MM.1S (cell line): ENCODE data around the gene DENND2A.

ENCODE experiments used
- DNase-seq: peaks from one replicate; pipeline ENCODE4 v3.0.0-alpha.2; 2015
- H2AFZ ChIP-seq: fragments of 300-600 bp; sonication (generic); 2 replicates; pipeline ENCODE4 v1.6.0; 2016; ENCODE audit warnings: antibody characterized with exemption, low read length
- H3F3A ChIP-seq: fragments of 300-600 bp; sonication (generic); 2 replicates; pipeline ENCODE4 v1.6.1; 2016; ENCODE audit warnings: mild to moderate bottlenecking, antibody characterized with exemption, low read length, moderate library complexity, mixed read lengths; ENCODE audit not compliant: insufficient read depth
- H3K27ac ChIP-seq: fragments of 300-600 bp; sonication (generic); 2 replicates; pipeline ENCODE4 v1.5.1; 2016; ENCODE audit warnings: mild to moderate bottlenecking, low read length
- H3K27me3 ChIP-seq: fragments of 300-600 bp; sonication (generic); replicated peaks from 2 replicates; pipeline ENCODE4 v1.6.0; 2016; ENCODE audit warnings: low read length; ENCODE audit not compliant: insufficient read depth
- H3K36me3 ChIP-seq: fragments of 300-600 bp; sonication (generic); replicated peaks from 2 replicates; pipeline ENCODE4 v1.6.1; 2016; ENCODE audit warnings: mild to moderate bottlenecking, low read length, mixed read lengths; ENCODE audit not compliant: insufficient read depth
- H3K4me1 ChIP-seq: fragments of 300-600 bp; sonication (generic); 2 replicates; pipeline ENCODE4 v1.6.1; 2016; ENCODE audit warnings: low read length, mixed read lengths
- H3K4me2 ChIP-seq: fragments of 300-600 bp; sonication (generic); 2 replicates; pipeline ENCODE4 v1.6.0; 2016; ENCODE audit warnings: low read depth, low read length
- H3K4me3 ChIP-seq: fragments of 300-600 bp; sonication (generic); 2 replicates; pipeline ENCODE4 v1.5.1; 2016; ENCODE audit warnings: low read length, mixed read lengths
- H3K79me2 ChIP-seq: fragments of 300-600 bp; sonication (generic); 2 replicates; pipeline ENCODE4 v1.6.1; 2016; ENCODE audit warnings: mixed run types, low read length, mixed read lengths
- H3K9ac ChIP-seq: fragments of 300-600 bp; sonication (generic); 2 replicates; pipeline ENCODE4 v1.6.1; 2016; ENCODE audit warnings: low read length, mixed read lengths
- H3K9me2 ChIP-seq: fragments of 300-600 bp; sonication (generic); replicated peaks from 2 replicates; pipeline ENCODE4 v1.6.1; 2016; ENCODE audit warnings: mild to moderate bottlenecking, low read length, mixed read lengths; ENCODE audit not compliant: insufficient read depth
- H3K9me3 ChIP-seq: fragments of 300-600 bp; sonication (generic); replicated peaks from 2 replicates; pipeline ENCODE4 v1.6.1; 2016; ENCODE audit warnings: mild to moderate bottlenecking, low read length, mixed read lengths; ENCODE audit not compliant: insufficient read depth
- H4K20me1 ChIP-seq: fragments of 300-600 bp; sonication (generic); 2 replicates; pipeline ENCODE4 v1.6.1; 2016; ENCODE audit warnings: mild to moderate bottlenecking, low read length, moderate library complexity, mixed read lengths; ENCODE audit not compliant: insufficient read depth
- EZH2 ChIP-seq: fragments of 300-600 bp; sonication (generic); optimal IDR thresholded peaks from 2 replicates; pipeline ENCODE3; 2017; ENCODE audit warnings: low read depth, mild to moderate bottlenecking, antibody characterized with exemption, low read length, mixed read lengths
- EZH2phosphoT487 ChIP-seq: fragments of 300-600 bp; sonication (generic); IDR thresholded peaks from 2 replicates; pipeline ENCODE4 v1.6.1; 2018; ENCODE audit warnings: antibody characterized with exemption, low read length
- TF ChIP-seq, protein P1 (sequence below): fragments of 300-600 bp; sonication (generic); IDR thresholded peaks from 2 replicates; pipeline ENCODE4 v1.5.1; 2016; ENCODE audit warnings: antibody characterized with exemption, low read length, mixed read lengths

Gene DENND2A

DNA sequence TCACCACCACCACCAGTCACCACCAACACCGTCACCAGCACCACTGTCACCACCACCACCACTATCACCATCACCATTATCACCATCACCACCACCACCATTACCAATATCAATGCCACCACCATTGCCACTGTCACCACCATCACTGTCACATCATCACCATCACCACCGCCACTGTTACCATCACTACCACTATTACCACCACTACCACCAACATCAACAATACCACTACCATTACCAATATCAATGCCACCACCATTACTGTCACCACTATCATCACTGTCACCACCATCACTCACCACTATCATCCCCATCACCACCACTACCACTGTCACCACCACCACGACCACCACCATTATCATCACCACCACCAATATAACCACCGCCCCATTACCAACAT is 14.0 kb upstream of the DENND2A start:
- H3K79me2 ChIP-seq, result no peaks in the 10 kb centered on the region
- no peaks in the 10 kb centered on the region for H3K27me3 ChIP-seq
- no peak overlapping the region for H3K9ac ChIP-seq
- H2AFZ ChIP-seq, result no peak overlapping the region
- no peaks in the 10 kb centered on the region for H3K9me3 ChIP-seq
- H3K36me3 ChIP-seq, result no peaks in the 10 kb centered on the region
- no peak overlapping the region for H3K4me3 ChIP-seq
- no peaks in the 10 kb centered on the region for H3K4me1 ChIP-seq
- no peak overlapping the region for H3K27ac ChIP-seq
- no peaks in the 10 kb centered on the region for H4K20me1 ChIP-seq
- H3K4me2 ChIP-seq, result no peak overlapping the region
- H3K9me2 ChIP-seq, result no peaks in the 10 kb centered on the region
- no peaks in the 10 kb centered on the region for H3F3A ChIP-seq
- no peak for DNase-seq
- TF ChIP-seq, protein P1, sequence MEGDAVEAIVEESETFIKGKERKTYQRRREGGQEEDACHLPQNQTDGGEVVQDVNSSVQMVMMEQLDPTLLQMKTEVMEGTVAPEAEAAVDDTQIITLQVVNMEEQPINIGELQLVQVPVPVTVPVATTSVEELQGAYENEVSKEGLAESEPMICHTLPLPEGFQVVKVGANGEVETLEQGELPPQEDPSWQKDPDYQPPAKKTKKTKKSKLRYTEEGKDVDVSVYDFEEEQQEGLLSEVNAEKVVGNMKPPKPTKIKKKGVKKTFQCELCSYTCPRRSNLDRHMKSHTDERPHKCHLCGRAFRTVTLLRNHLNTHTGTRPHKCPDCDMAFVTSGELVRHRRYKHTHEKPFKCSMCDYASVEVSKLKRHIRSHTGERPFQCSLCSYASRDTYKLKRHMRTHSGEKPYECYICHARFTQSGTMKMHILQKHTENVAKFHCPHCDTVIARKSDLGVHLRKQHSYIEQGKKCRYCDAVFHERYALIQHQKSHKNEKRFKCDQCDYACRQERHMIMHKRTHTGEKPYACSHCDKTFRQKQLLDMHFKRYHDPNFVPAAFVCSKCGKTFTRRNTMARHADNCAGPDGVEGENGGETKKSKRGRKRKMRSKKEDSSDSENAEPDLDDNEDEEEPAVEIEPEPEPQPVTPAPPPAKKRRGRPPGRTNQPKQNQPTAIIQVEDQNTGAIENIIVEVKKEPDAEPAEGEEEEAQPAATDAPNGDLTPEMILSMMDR, result no peak
- no peak for TF ChIP-seq EZH2
- no peak for TF ChIP-seq EZH2phosphoT487

DNA sequence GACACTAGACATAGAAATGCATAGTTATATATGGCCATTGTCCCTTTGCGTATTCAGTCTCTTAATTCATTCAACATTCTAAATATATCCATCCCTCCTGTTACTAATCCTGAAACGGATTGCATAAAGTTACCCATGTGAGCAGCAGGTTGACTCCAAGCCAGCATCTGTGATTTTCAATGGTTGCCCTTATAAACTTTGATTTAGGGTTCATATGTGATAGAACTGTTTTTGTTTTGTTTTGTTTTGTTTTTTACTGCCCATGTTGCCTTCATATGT is 13.4 kb upstream of the DENND2A start:
- TF ChIP-seq EZH2, result no peak
- no peak for DNase-seq
- Histone ChIP-seq H3F3A (no peaks in the 10 kb centered on the region), H4K20me1 (no peaks in the 10 kb centered on the region), H3K36me3 (no peaks in the 10 kb centered on the region), H3K4me3 (no peak overlapping the region), H2AFZ (no peak overlapping the region), H3K9ac (no peak overlapping the region), H3K9me3 (no peaks in the 10 kb centered on the region), H3K4me2 (no peak overlapping the region), H3K4me1 (no peaks in the 10 kb centered on the region), H3K9me2 (no peaks in the 10 kb centered on the region), H3K27ac (no peak overlapping the region), H3K79me2 (no peaks in the 10 kb centered on the region), H3K27me3 (no peaks in the 10 kb centered on the region)

DNA sequence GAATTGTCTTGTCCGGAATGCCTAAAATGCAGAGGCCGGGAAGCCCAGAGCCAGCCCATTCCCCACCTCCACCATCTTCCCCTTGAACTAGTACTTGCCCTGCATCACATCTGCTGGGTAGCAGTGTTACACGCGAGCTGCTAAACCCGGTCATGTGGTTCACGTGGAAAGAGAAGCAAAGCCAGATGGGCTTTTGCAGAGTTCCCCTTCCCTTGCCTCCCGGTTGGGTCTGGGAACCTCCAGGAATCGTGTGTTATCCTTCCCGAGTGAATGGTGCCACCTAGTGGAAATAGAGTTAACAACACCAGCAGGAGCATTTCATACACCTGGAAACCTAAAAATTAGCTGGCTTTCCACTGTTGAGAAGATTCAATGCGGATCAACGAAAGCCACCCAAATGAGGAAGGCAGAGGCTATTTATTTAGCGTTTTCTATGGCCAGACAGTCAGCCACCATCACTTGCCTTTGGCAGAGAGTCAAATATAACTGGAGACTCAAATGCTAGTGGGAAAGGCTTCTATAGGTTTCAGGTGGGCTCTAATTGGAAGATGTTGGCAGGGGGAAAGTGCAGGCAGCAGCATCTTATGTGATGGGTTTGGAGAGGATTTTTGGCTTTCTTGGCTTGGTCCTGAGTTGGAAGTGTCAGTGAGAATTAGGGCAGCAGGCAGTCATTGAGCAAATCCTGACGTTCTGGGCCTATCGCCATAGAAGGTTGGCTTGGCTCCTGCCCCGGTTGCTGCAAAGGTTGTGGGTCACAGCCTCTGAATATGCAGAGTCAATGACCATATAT is 12.9 kb upstream of the DENND2A start:
- Histone ChIP-seq H3K4me2 (peak overlapping the region; percentile 0; the same call in 1 of the 2 replicates), H3K9ac (no peak overlapping the region), H3F3A (no peaks in the 10 kb centered on the region), H3K27me3 (no peaks in the 10 kb centered on the region), H2AFZ (no peak overlapping the region), H3K9me3 (no peaks in the 10 kb centered on the region), H3K79me2 (no peaks in the 10 kb centered on the region), H3K36me3 (no peaks in the 10 kb centered on the region), H3K4me3 (no peak overlapping the region), H3K4me1 (no peaks in the 10 kb centered on the region), H4K20me1 (no peaks in the 10 kb centered on the region), H3K27ac (no peak overlapping the region), H3K9me2 (no peaks in the 10 kb centered on the region)
- DNase-seq, result peak; percentile 59
- TF ChIP-seq EZH2phosphoT487, result no peak
- TF ChIP-seq, protein P1, result peak; percentile 98
- no peak for TF ChIP-seq EZH2

DNA sequence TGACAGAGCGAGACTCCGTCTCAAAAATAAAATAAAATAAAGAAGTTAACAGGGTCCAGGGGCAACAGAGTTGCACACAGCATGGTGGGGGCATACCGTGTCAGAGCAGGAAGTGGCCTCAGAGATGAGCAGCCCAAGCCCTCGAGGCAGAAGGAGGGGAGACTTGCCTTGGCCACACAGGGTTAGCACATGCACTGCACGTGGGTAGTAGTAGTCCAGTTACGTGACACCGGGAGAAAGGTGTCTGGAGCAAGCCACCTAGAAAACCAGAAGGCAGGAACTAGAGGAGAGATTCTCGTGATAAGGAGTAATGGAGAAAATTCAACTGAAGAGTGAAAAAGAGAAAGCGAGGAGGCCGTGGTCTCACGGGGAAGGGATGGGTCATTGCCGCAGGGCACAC is 9.8 kb upstream of the DENND2A start:
- no peaks in the 10 kb centered on the region for H4K20me1 ChIP-seq
- no peaks in the 10 kb centered on the region for H3K9me2 ChIP-seq
- H3K4me2 ChIP-seq, result no peak overlapping the region
- no peaks in the 10 kb centered on the region for H3K27me3 ChIP-seq
- no peaks in the 10 kb centered on the region for H3K9me3 ChIP-seq
- TF ChIP-seq, protein P1, result no peak
- TF ChIP-seq EZH2 (no peak), EZH2phosphoT487 (no peak)
- no peaks in the 10 kb centered on the region for H3F3A ChIP-seq
- no peaks in the 10 kb centered on the region for H3K36me3 ChIP-seq
- DNase-seq, result no peak
- H3K4me1 ChIP-seq, result no peaks in the 10 kb centered on the region
- no peaks in the 10 kb centered on the region for H3K79me2 ChIP-seq
- no peak overlapping the region for H3K9ac ChIP-seq
- H3K4me3 ChIP-seq, result no peak overlapping the region
- H3K27ac ChIP-seq, result no peak overlapping the region
- no peak overlapping the region for H2AFZ ChIP-seq
